WTC11 (cell line): ENCODE measurements around the gene CARD19. TPM values are rescaled to one million over a fixed set of nuclear protein-coding genes. Genes with fewer than 3 reads are reported as not detected.
A peak's percentile ranks its signal among the peaks of the same experiment; 100 is the strongest.

Experiments
- ATAC-seq: fragments of 200-7000 bp; cut with Tn5 transposase; 2 replicates; pipeline ENCODE4 v1.10.0; 2021; ENCODE audit warnings: mild to moderate bottlenecking, moderate library complexity
- CTCF ChIA-PET: fragments of 300-600 bp; sonication (Branson Sonifier 250); formaldehyde crosslinking; loops from one replicate; lab custom pipeline; 2021; ENCODE audit warnings: antibody characterized with exemption; lab: Charles Lee
- POLR2A ChIA-PET: fragments of 350-600 bp; sonication (Branson Sonifier 250); formaldehyde crosslinking; loops from one replicate; lab custom pipeline; 2021; ENCODE audit warnings: antibody characterized with exemption; lab: Charles Lee
- DNase-seq: peaks from one replicate; pipeline ENCODE4 v3.0.0; 2021; ENCODE audit warnings: low spot score
- H3K27ac Mint-ChIP-seq: 2 replicates; pipeline ENCODE4 v1.8.0; 2021; ENCODE audit warnings: mixed read lengths
- H3K27me3 Mint-ChIP-seq: 2 replicates; pipeline ENCODE4 v1.8.0; 2021; ENCODE audit warnings: low read depth, mild to moderate bottlenecking, moderate library complexity, mixed read lengths
- H3K36me3 Mint-ChIP-seq: 2 replicates; pipeline ENCODE4 v1.8.0; 2021; ENCODE audit warnings: mixed read lengths
- H3K4me1 Mint-ChIP-seq: 2 replicates; pipeline ENCODE4 v1.8.0; 2022; ENCODE audit warnings: mixed read lengths
- H3K4me3 Mint-ChIP-seq: 2 replicates; pipeline ENCODE4 v1.8.0; 2021; ENCODE audit warnings: mild to moderate bottlenecking, moderate library complexity, mixed read lengths
- H3K9me3 Mint-ChIP-seq: 2 replicates; pipeline ENCODE4 v1.8.0; 2021; ENCODE audit warnings: mixed read lengths
- AFF4 ChIP-seq: sonication (generic); formaldehyde crosslinking; IDR thresholded peaks from 2 replicates; pipeline ENCODE4 v1.8.1; 2023; ENCODE audit warnings: mild to moderate bottlenecking, missing genetic modification reagents, borderline replicate concordance
- E2F4 ChIP-seq: sonication (generic); formaldehyde crosslinking; IDR thresholded peaks from 2 replicates; pipeline ENCODE4 v1.8.1; 2022; ENCODE audit warnings: low read depth, mild to moderate bottlenecking, moderate library complexity, missing genetic modification reagents, borderline replicate concordance
- ESRRA ChIP-seq: sonication (generic); formaldehyde crosslinking; IDR thresholded peaks from 2 replicates; pipeline ENCODE4 v1.8.1; 2022; ENCODE audit warnings: mild to moderate bottlenecking, missing genetic modification reagents, borderline replicate concordance
- GABPB1 ChIP-seq: sonication (generic); formaldehyde crosslinking; IDR thresholded peaks from 2 replicates; pipeline ENCODE4 v1.8.1; 2023; ENCODE audit warnings: mild to moderate bottlenecking, missing genetic modification reagents
- GTF2I ChIP-seq: fragments of 250-450 bp; sonication (Bioruptor Pico); conservative IDR thresholded peaks from 2 replicates; pipeline ENCODE4 v1.4.0; 2021; ENCODE audit warnings: mild to moderate bottlenecking
- JAZF1 ChIP-seq: fragments of 250-450 bp; sonication (Bioruptor Pico); IDR thresholded peaks from 2 replicates; pipeline ENCODE4 v1.9.0; 2021; ENCODE audit warnings: moderate library complexity, mild to moderate bottlenecking, inconsistent platforms
- PREB ChIP-seq: sonication (generic); formaldehyde crosslinking; IDR thresholded peaks from 2 replicates; pipeline ENCODE4 v1.8.1; 2022; ENCODE audit warnings: mild to moderate bottlenecking, missing genetic modification reagents, moderate library complexity, borderline replicate concordance
- PRRX2 ChIP-seq: fragments of 250-450 bp; sonication (Bioruptor Pico); IDR thresholded peaks from 2 replicates; pipeline ENCODE4 v1.8.0; 2021; ENCODE audit warnings: mild to moderate bottlenecking
- SP1 ChIP-seq: sonication (generic); formaldehyde crosslinking; conservative IDR thresholded peaks from 2 replicates; pipeline ENCODE4 v1.8.1; 2022; ENCODE audit warnings: missing genetic modification reagents
- STAT6 ChIP-seq: sonication (generic); formaldehyde crosslinking; conservative IDR thresholded peaks from 2 replicates; pipeline ENCODE4 v1.8.1; 2023; ENCODE audit warnings: mild to moderate bottlenecking, low read depth, missing genetic modification reagents, moderate library complexity
- TEAD1 ChIP-seq: sonication (generic); formaldehyde crosslinking; IDR thresholded peaks from 2 replicates; pipeline ENCODE4 v1.8.0; 2022; ENCODE audit warnings: mild to moderate bottlenecking, missing genetic modification reagents
- USF2 ChIP-seq: sonication (generic); formaldehyde crosslinking; IDR thresholded peaks from 2 replicates; pipeline ENCODE4 v1.8.1; 2023; ENCODE audit warnings: mild to moderate bottlenecking, missing genetic modification reagents, moderate library complexity
- ZNF121 ChIP-seq: sonication (generic); formaldehyde crosslinking; IDR thresholded peaks from 2 replicates; pipeline ENCODE4 v1.8.0; 2023; ENCODE audit warnings: missing genetic modification reagents
- ZNF512 ChIP-seq: sonication (generic); formaldehyde crosslinking; IDR thresholded peaks from 2 replicates; pipeline ENCODE4 v1.8.1; 2022; ENCODE audit warnings: missing genetic modification reagents, borderline replicate concordance
- total RNA-seq: library from RNA; stranded (reverse); gene quantifications from 3 replicates; pipeline ENCODE4 v1.2.3, GENCODE V29; 2021

The CARD19 gene
- total RNA-seq, 1 experiment from 2014 or later = 34.5 TPM

- no peak for TF ChIP-seq STAT6 (CRISPR knock-in tag)
Measured at GRCh38 chr9:93126151-93126781, 30.2 kb downstream of the CARD19 start (continued).

- no peak for DNase-seq
- POLR2A ChIA-PET = no interaction called here
- CTCF ChIA-PET = interaction anchor here (0.5 to 2.6 kb wide), 8 partner anchors 9 to 328 kb away, joined by 3 to 17 read pairs (median 4); no protein-coding TSS in a partner anchor
- peaks cover 5% of the 10 kb centered on the region; the same call in 1 of the 2 replicates for H3K36me3 Mint-ChIP-seq
- ATAC-seq = peak; percentile 54
- TF ChIP-seq ESRRA (CRISPR knock-in tag) (no peak), USF2 (CRISPR knock-in tag) (no peak), E2F4 (0 out of 2 replicates have a peak, but pooled peaks have one; percentile 42), AFF4 (CRISPR knock-in tag) (no peak), ZNF512 (0 out of 2 replicates have a peak, but pooled peaks have one; percentile 45), SP1 (CRISPR knock-in tag) (0 out of 2 replicates have a peak, but pooled peaks have one; percentile 19), PRRX2 (no peak), GABPB1 (CRISPR knock-in tag) (no peak)
- H3K4me1 Mint-ChIP-seq = peaks cover 24% of the 10 kb centered on the region
- no peak overlapping the region for H3K4me3 Mint-ChIP-seq
- H3K27me3 Mint-ChIP-seq = no peaks in the 10 kb centered on the region
- no peaks in the 10 kb centered on the region for H3K9me3 Mint-ChIP-seq
- H3K27ac Mint-ChIP-seq = peak overlapping the region; percentile 78
Measured at GRCh38 chr9:93126825-93127368, 30.9 kb downstream of the CARD19 start.

GRCh38 chr9:93127395-93127911 lies 31.4 kb downstream of the CARD19 start:
- no peak for DNase-seq
- H3K9me3 Mint-ChIP-seq = no peaks in the 10 kb centered on the region
- ATAC-seq = no peak
- no peak overlapping the region for H3K4me3 Mint-ChIP-seq
- H3K4me1 Mint-ChIP-seq = peaks cover 29% of the 10 kb centered on the region
- ChIA-PET POLR2A (no interaction called here), CTCF (interaction anchor here (0.5 to 2.6 kb wide), 8 partner anchors 8 to 327 kb away, joined by 3 to 17 read pairs (median 4); no protein-coding TSS in a partner anchor)
- H3K27me3 Mint-ChIP-seq = no peaks in the 10 kb centered on the region
- H3K36me3 Mint-ChIP-seq = peaks cover 5% of the 10 kb centered on the region; the same call in 1 of the 2 replicates
- H3K27ac Mint-ChIP-seq = peak overlapping the region; percentile 78
- TF ChIP-seq ZNF121 (CRISPR knock-in tag) = no peak
- TF ChIP-seq JAZF1 (CRISPR knock-in tag) = no peak
- TF ChIP-seq ESRRA (CRISPR knock-in tag) = no peak
- TF ChIP-seq PREB (CRISPR knock-in tag) = no peak
- TF ChIP-seq TEAD1 (CRISPR knock-in tag) = no peak
- TF ChIP-seq GTF2I (CRISPR knock-in tag) = no peak
- TF ChIP-seq SP1 (CRISPR knock-in tag) = no peak
